Measurements from ENCODE around the gene THRAP3. TPM values are rescaled to one million over a fixed set of nuclear protein-coding genes. Genes with fewer than 3 reads are reported as not detected.
A peak's percentile ranks its signal among the peaks of the same experiment; 100 is the strongest.

THRAP3 gene
- total and polyA plus RNA-seq, 2 of the 8 experiments (the other 6 are each of a cell fraction or from before 2014, with no cell fraction given): 40.2 to 183 TPM

DNA sequence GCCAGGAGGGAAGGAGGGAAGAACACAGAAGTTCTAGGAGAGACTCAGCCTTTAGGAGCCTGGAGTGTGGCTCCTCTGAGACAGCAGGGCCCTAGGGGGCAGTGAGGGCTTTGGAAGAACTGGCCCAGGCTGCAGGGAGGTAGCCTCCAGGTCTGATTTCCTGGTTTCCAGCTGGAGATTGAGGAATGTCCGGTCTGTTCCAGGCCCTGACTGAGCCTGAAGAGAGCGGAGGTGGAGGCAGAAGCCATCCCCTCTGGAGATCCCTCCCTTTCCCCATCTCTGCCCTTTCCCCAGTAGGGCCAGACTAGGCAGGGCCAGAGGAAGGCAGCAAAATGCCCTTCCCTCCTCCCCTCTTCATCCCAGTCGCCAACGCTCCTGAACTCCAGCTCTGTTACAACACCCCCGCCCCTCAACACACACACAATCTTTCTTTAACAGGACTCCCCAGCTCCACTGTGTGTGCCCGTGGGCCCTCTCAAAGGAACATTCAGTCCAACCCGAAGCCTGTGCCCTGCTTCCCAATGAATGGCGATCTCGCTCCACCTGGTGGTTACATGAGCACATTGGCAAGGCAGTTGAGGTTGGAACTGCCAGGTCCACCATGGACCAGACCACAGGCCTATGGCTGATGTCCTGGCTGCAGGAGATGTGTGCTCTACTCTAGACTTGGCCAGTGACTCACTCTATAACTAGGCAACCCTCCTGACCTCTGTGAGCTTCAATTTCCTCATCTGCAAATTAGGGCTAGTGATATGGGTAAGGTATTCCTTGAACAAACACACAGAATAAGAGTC, 36.2 kb upstream of the THRAP3 start (continued):
- no peak for TF ChIP-seq POU5F1 (IDR thresholded peaks at IDR 0.05; ENCODE audit: low read depth, low read length)
- no peak for TF ChIP-seq CHD2 (IDR thresholded peaks at IDR 0.05; ENCODE audit: low read length)
- TF ChIP-seq, protein P1, sequence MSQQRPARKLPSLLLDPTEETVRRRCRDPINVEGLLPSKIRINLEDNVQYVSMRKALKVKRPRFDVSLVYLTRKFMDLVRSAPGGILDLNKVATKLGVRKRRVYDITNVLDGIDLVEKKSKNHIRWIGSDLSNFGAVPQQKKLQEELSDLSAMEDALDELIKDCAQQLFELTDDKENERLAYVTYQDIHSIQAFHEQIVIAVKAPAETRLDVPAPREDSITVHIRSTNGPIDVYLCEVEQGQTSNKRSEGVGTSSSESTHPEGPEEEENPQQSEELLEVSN (IDR thresholded peaks at IDR 0.05): no peak
- TF ChIP-seq CREB1 (IDR thresholded peaks at IDR 0.05): no peak
- TF ChIP-seq TBP (IDR thresholded peaks at IDR 0.05; ENCODE audit: low read depth, low read length): no peak
- TF ChIP-seq, protein P2, sequence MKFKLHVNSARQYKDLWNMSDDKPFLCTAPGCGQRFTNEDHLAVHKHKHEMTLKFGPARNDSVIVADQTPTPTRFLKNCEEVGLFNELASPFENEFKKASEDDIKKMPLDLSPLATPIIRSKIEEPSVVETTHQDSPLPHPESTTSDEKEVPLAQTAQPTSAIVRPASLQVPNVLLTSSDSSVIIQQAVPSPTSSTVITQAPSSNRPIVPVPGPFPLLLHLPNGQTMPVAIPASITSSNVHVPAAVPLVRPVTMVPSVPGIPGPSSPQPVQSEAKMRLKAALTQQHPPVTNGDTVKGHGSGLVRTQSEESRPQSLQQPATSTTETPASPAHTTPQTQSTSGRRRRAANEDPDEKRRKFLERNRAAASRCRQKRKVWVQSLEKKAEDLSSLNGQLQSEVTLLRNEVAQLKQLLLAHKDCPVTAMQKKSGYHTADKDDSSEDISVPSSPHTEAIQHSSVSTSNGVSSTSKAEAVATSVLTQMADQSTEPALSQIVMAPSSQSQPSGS (IDR thresholded peaks at IDR 0.05; ENCODE audit: low read length): 0 out of 2 replicates have a peak, but pooled peaks have one; percentile 28
- no peak for TF ChIP-seq GTF2F1 (IDR thresholded peaks at IDR 0.05; ENCODE audit: borderline replicate concordance, low read depth, low read length)
- no peak for TF ChIP-seq KDM4A (IDR thresholded peaks at IDR 0.05; ENCODE audit: low read depth, low read length, severe bottlenecking)
- no peak for TF ChIP-seq GABPA (IDR thresholded peaks at IDR 0.05; ENCODE audit: borderline replicate concordance, insufficient read depth, low read length)
- TF ChIP-seq RFX5 (IDR thresholded peaks at IDR 0.05; ENCODE audit: borderline replicate concordance, low read depth, low read length): no peak
- TF ChIP-seq RNF2 (IDR thresholded peaks at IDR 0.05; ENCODE audit: borderline replicate concordance, low read depth, low read length, missing control alignments, poor library complexity, severe bottlenecking): no peak
- no peak for TF ChIP-seq RXRA (IDR thresholded peaks at IDR 0.05; ENCODE audit: insufficient read depth, low read depth, low read length)
- TF ChIP-seq, protein P3, sequence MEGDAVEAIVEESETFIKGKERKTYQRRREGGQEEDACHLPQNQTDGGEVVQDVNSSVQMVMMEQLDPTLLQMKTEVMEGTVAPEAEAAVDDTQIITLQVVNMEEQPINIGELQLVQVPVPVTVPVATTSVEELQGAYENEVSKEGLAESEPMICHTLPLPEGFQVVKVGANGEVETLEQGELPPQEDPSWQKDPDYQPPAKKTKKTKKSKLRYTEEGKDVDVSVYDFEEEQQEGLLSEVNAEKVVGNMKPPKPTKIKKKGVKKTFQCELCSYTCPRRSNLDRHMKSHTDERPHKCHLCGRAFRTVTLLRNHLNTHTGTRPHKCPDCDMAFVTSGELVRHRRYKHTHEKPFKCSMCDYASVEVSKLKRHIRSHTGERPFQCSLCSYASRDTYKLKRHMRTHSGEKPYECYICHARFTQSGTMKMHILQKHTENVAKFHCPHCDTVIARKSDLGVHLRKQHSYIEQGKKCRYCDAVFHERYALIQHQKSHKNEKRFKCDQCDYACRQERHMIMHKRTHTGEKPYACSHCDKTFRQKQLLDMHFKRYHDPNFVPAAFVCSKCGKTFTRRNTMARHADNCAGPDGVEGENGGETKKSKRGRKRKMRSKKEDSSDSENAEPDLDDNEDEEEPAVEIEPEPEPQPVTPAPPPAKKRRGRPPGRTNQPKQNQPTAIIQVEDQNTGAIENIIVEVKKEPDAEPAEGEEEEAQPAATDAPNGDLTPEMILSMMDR (IDR thresholded peaks at IDR 0.05; ENCODE audit: control extremely low read depth in 1 of 3, insufficient read depth in 1 of 3, low read depth in 1 of 3, low read length in 3 of 3): peak; percentile 93 to 98 (median 97)
- TF ChIP-seq CBX8 (IDR thresholded peaks at IDR 0.05; ENCODE audit: borderline replicate concordance, low read depth, low read length): no peak
- TF ChIP-seq TAF1 (IDR thresholded peaks at IDR 0.05; ENCODE audit: low read depth, low read length): peak; percentile 52; the same call in 1 of the 2 replicates
- no peak for TF ChIP-seq MAFK (IDR thresholded peaks at IDR 0.05; ENCODE audit: low read depth, low read length)
- TF ChIP-seq SUZ12 (IDR thresholded peaks at IDR 0.05; ENCODE audit: low read length): no peak
- 0 out of 4 replicates have a peak, but pooled peaks of 1 of the 2 experiments have one; percentile 83 for TF ChIP-seq HDAC2 (IDR thresholded peaks at IDR 0.05; ENCODE audit: borderline replicate concordance in 1 of 2, low read depth in 2 of 2, low read length in 2 of 2)

Data from H1 (cell line).